H1 (cell line): ENCODE results near the gene DENND1A. TPM values are rescaled to one million over a fixed set of nuclear protein-coding genes. Genes with fewer than 3 reads are reported as not detected.

Source experiments
- RBBP5 ChIP-seq: IDR thresholded peaks from 2 replicates; pipeline ENCODE4 v1.7.1; 2012; ENCODE audit warnings: low read depth, mild to moderate bottlenecking, inconsistent platforms, low read length, moderate library complexity, borderline replicate concordance
- polyA plus RNA-seq, 7 experiments: library from polyadenylated mRNA; depleted of rRNA in 3 of 7; stranded (reverse) in 5 of 7; unstranded in 2 of 7; fragments of >200 nt in 5 of 7; fragments of 200-250 nt in 2 of 7; gene quantifications; 1 replicate in 5 of 7; 2 replicates in 1 of 7; 4 replicates in 1 of 7; pipeline versions ENCODE4 v1.2.1 to v1.2.3, GENCODE V29; 2011 to 2013; ENCODE audit warnings: missing spikeins in 2 of 7, mixed read lengths in 2 of 7
- total RNA-seq: library from RNA; stranded (reverse); fragmentation: NEBNext Ultra II Directional; extraction: Animal tissue kit (Norgen Biotek cat#: 25700); gene quantifications from 2 replicates; pipeline ENCODE4 v1.2.1, GENCODE V29; 2021

DENND1A gene
- total and polyA plus RNA-seq, 2 of the 8 experiments (the other 6 are each of a cell fraction or from before 2014, with no cell fraction given), result 24.1 to 26.4 TPM

- no peak for TF ChIP-seq RBBP5
Measured at GRCh38 chr9:123928533-123929176, 1.3 kb downstream of the DENND1A start (continued).
